DMS79 treated with DMSO at 0.1 percent for 48 hours (cell line): ENCODE data around the gene CNOT4.
A peak's percentile ranks its signal among the peaks of the same experiment; 100 is the strongest.

Source experiments
- DNase-seq: peaks from one replicate; lab custom pipeline; 2025; lab: John Stamatoyannopoulos, UW

The CNOT4 gene

DNA sequence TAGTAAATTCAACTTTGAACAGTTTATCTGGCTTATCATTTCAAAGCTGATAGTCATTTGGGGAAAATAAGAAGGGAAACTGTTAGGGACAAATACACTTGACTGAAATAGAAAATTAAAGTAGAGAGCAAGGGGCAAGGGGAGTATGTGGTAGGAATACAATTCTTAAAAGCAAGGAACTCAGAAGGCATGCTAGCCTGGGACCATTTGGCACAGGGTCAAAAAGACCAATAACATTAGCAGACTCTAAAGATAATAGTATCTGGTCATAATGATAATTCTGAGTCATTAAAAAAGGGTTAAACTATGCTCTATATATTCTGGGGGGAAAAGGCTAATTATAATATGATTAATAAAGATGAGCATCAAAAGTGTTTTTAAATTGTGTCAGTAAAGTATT is 112.2 kb downstream of the CNOT4 start:
- DNase-seq, result no peak

DNA sequence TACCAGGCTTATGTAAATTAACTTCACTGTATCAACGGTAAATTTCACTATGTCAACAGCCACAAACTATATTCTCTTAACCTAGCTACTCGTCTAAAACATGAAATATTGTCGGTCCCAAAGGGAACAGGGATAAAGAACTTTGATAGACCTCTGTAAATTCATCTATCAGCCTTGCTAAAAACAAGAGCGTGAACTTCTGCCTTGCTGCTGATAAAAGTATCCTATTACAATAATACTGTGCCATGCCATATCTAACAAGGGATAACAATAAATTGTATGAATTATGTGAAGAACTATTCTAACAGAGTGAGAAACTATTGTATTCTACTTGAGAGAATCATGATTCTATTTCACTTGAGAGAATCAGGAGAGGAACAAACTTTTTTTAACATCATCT is 117.2 kb downstream of the CNOT4 start:
- DNase-seq, result no peak

DNA sequence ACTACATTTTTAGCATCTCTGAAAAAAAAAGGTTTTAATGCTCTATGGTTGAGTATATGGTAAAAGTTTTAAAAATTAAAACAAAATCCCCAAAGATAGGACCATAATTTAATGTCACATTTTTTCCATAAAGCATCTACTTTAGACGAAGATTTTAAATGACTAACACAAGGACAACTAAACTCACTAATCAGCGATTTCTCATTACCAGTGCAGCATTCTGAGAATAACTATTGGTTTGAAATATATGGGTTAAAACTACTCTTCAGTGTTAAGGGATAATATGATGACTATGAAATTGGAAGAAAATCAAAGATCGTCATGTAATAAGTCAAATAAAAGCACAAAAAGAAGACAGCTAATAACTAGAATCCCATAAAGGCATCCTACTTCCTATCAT is 118.4 kb downstream of the CNOT4 start:
- no peak for DNase-seq

DNA sequence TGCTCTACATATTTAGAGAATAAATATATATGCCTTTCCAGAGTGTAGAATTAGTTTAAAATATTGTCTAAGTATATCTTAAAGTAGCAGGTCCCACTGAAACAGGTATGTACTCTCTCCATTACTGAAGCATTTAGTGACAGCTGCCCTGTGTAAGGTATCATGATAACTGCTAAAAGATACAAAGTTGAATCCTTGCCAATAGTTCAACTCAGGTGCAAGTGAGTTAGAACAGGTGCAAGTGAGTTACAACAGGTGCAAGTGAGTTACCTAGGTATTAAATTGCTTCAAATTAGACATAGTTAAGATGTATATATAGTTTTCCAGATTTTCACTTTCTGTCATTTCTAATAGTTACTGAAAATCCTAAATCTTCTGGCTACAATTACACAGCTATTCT is 119.1 kb downstream of the CNOT4 start:
- peak; percentile 58 for DNase-seq

DNA sequence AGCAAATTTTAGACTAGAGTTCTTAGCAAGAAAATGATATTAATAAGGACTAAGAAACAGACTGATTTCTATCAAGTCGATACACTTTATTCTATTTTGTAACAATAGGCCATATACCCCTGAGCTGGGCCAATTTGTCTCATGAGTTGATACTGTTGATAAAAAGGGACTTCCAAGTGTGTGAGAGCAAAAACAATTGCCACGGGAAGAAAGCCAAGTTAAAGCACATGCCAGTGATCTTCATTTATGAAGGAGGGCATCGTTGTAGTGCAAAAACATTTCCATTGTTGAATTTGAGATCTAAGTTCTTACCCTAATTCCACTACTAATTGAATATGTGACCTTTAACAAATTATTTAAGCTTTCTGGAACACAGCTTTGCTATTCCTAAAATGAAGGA is 119.9 kb downstream of the CNOT4 start:
- peak; percentile 31 for DNase-seq

DNA sequence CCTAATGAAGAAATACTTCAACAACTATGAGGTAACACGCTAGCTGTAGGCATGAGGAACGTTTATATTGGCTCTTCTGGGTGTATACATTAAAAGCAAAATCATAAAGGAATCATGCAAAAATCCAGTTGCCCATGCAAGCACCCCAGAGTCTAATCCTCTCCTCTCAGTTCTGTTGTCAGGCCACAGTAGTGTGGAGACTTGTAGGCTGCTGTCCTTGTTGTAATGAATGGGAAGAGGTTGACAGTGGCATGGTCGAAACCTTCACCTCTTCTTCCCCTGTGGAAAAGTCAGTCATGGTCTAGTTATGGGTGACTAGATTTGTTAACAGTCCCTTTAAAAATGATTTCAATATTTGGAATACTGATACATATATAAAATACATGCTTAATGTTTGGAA is 121.3 kb downstream of the CNOT4 start:
- no peak for DNase-seq

DNA sequence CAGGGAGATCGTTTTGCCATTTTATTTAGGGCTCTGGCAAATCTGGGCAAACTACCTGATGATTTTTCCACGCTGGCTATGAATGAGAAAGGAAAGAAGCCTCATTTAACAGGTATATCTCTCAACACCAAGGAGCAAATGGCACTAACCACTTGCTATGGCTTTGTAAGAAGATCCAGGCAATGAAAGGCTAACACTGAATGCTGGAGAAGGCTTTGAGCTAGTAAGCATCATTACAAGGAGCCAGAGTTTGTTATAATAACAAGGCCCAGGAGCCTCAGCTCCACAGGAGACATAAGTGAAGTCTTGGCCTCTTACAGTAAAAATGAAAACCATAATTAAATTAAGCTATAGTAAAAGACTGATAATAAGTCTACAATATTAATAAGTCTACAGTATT is 123.1 kb downstream of the CNOT4 start:
- DNase-seq, result no peak

DNA sequence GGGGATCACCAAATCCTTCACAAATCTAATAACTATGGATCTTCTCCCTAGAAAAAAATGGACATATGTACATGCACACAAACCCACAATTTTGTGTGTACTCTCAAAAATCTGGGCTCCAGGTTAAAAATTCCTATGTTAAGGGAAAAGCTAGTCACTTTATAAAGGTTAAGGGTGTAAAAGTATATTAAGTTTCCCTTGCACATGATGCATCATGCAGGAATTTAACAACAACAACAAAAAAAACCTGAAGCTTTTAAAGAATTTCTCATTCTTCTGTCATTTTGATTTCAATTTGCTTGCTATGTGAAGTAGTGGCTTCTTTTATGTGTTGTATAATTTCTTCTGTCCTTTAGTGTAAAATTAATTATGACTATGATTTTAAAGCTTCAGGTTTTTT is 123.7 kb downstream of the CNOT4 start:
- DNase-seq, result no peak

DNA sequence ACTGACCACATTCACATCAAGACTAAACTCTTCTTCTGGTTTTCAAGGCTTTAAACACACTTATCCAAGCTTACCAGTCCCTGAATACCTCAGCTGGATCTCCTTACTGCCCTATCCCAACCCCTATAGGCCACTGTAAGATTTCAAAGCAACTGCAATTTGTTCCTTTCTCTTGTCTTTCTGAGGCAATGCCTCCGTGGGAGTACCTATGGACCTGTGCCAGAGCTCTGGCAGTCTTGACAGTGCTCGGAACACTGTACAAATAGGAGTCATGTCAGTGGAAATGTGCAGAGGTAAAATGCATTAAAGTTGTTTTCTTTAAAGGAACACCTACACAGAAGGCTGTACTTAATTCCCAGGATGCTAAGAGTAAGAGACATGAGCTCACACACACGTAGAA is 124.7 kb downstream of the CNOT4 start:
- no peak for DNase-seq

DNA sequence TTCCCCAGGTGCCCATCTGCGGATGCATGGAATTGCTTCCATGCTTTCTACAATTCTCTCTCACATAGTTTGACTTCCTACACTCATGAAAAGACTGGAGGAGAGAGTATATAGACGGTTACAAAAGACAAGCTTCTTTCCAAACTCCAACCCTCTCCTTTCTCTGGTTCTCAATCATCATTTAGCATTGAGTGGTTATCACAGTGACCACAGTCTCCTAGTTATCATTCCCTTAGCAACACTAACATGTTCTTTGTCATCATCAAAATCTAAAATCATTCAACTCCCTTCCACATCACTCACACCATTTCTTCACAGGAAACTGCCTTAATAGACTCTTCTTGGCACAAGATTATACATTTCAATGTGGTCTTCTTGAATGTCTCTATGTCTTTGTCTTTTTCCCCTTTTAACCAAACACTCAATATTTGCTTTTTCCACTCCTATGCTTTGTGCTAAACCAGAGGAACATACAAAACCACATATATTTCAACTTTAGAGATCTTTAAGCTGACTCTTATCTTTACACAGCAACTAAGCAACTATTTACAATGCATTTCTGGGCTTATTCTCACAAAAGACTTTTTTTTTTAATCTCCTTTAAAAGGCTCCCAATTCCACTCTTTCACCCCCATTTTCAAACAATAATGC is 126.3 kb downstream of the CNOT4 start:
- DNase-seq, result no peak

DNA sequence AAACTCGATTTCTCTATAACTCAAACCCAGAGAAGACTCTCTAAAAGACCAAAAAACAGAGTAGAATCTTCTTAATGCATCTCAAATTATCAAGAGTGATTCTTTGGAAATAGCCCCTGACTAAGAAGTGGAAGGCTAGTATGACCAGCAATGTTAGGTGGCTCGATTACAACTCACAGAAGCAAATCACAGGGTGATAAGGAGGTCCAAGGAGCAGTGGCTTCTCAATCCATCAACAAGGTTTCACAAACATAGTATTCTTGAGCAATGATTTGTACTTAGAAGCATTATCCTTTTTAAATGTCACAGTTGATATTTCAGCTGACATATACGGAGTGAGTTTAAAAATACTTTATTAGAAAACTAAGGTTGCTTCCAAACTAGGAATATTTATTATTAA is 127.7 kb downstream of the CNOT4 start:
- no peak for DNase-seq

DNA sequence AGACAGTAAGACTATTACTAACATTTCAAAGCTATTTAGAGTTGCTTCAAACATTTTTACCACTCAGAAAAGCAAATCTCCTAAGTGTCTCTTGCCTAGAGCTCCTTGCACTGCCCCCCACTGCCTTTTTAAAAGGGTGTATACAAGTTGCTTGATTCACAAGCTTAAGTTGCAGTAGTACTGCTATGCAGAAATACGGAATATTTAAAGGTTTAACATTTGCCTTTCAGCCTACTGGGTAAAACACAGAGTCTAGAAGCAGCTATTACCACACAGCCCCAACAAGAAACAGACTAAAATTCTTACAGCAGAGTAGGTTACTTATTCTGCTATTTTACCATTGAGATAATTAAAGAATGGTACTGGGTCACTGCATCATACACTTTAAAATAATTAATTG is 128.5 kb downstream of the CNOT4 start:
- DNase-seq, result no peak

DNA sequence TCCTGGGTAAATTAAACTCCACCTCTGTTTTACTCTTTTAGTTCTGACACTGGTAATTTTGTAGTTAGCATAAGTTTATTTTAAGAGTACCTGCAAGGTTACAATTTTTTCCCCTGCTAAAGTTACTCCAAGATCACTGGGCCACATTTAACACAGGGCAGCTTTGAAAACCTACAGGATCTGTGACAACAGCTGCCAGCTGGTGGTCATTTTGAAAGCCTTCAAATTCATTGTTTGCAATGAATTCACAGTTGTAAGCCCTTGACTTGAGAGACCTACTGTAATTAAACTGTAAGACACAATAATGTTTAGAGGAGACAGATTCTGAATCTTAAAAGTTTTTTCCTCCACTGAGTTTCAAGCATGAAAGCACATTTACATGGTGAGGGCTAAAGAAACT is 129.6 kb downstream of the CNOT4 start:
- no peak for DNase-seq

DNA sequence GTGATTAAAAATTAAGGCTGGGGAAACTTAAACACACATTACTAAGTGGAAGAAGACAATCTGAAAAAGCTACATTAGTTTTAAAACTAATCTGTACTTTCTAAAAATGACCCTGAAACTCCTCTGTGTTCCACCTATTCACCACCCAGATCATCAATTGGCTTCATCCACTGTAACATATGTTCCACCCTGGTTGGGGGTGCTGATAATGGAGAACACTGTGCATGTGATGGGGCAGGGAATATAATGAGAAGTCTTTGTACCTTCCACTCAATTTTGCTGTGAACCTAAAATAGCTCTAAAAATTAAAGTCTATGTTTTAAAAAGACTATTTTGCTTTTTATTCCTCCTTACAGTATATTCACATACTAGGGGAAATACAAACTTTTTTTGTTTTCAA is 132.7 kb downstream of the CNOT4 start:
- no peak for DNase-seq

DNA sequence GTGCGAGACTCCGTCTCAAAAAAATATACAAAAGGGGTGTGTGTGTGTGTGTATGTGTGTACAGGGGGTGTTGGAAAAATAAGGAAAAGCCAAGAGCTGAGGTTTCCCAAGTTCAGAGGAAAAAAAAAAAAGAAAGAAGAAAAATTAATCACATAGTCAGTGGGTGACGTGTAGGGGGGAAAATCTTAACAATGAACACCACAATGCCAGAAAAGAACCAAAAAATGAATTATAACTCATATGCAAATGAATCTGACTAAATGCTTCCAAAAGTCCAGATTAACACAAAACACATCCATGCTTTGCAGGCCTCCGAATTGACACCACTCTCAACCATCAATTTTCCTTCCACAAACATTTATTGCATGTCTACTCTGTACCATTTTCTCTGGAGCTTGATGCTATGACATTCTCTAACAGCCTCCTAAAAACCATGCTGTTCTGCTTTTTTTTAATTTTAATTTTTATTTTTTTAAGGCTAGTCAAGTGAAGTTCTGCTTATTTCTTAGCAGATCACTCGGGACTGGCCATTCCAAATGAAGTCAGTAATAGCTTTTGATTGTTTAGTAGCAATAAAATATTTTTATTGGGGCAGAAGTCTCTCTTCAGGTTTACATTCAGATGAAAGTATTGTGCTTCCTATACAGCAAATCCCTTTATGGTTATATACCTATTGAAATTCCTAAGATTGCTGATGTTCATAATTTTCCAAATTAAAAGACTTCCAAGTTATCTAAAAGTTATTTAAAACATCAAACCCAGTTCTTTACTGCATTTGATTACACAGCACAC is 133.8 kb downstream of the CNOT4 start:
- no peak for DNase-seq

DNA sequence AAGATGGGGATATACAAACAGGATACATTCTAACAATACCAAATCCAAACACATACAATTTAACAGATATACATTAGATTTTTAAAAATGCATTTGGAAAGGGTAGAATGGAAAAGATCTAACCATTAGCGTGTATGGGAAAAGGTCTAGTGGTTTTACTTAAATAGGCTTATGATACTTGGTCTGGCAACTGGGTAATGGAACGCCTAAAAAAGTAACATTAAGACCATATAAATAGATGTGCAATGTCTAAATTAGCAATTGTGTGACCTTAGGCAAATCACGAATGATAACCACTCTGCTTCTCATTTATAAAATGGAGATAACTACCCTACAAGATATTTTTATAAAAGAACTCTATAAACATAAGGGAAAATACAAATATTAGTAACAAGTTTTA is 135.2 kb downstream of the CNOT4 start:
- DNase-seq, result no peak

DNA sequence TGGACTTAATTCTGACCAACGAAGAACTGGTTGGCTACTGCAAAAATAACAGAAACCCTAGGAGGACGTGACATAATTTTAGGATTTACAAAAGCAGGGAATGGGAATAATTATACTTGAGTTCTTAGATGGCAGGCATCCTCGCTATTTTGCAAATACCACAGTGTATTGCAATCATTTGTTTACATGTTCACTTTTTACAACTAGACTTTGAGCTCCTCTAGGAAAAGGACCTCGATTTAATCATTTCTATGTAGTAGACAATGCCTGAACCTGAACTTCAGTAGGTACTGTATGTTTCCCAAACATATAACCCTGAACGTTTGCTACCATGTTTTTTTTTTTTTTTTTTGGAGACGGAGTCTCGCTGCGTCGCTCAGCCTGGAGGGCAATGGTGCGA is 137.7 kb downstream of the CNOT4 start:
- no peak for DNase-seq

DNA sequence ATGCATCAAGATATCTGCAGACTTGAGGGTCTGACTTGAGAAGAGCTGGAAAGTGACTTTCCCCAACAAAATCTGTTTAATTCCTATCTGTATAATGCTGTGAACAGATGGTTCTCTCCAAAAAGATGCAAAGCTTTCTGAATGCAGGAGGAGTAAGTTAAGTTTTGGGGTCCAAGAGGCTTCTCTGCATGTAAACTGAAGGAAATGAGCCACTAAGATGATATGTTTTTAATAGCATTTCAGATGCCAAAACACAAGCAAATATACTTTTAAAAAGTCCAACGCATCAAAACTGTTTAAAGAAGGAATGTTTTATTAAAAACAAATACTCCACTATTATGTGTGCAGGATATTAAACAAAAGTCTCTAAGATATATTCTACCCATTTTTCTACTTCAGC is 139.2 kb downstream of the CNOT4 start:
- no peak for DNase-seq

DNA sequence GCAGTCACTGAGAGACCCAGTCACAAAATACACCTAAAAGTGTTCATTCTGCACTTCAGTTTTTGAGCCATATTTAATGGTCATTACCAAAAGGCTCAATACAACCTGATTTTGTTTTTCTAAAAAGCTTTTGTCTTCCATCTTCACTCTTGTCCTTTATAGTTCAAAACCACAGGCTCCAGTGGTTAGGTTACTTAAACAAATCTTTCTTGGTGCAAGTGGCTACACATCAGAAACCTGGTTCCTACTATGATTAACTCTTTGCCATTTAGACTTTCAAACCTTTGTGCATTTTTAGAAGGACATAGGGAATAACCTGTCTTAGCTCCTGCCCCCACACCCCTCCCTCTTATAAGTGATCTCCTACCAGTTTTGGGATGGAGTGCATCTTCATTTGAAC is 140.5 kb downstream of the CNOT4 start:
- DNase-seq, result no peak

DNA sequence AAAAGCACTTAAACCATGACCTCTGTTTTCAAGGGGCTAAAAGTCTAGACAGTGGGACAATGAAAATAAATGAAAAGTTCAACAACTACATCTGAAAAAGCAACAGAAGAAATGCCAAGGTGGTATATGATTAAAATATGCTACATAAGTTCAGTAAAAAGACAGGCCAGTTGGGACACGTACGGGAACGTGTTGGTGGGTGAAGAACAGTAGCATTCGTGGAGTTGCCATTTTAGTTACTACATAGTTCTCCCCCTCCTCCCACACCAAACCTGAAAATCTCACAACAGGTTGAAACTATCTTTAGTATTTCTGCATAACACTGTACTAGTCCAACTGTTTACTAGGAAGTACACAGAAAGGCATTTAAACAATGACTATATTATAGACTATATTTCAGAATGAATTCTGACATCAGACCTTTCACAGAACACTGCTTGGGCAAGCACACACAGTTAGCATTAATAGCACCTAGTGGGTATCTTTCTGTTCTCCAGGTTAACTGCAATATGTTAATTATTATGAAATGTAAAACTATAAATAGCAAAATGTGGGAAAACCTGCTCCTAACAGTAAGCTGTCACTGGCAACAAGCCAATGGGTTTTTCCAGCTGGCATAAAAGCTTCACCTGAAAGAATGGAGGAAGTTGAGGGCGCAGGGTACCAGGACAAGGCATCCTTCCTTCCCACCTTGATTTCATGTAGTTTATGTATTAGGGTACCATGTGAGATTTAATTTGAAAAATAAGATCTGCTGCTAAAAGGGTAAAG is 141.3 kb downstream of the CNOT4 start:
- DNase-seq, result no peak

DNA sequence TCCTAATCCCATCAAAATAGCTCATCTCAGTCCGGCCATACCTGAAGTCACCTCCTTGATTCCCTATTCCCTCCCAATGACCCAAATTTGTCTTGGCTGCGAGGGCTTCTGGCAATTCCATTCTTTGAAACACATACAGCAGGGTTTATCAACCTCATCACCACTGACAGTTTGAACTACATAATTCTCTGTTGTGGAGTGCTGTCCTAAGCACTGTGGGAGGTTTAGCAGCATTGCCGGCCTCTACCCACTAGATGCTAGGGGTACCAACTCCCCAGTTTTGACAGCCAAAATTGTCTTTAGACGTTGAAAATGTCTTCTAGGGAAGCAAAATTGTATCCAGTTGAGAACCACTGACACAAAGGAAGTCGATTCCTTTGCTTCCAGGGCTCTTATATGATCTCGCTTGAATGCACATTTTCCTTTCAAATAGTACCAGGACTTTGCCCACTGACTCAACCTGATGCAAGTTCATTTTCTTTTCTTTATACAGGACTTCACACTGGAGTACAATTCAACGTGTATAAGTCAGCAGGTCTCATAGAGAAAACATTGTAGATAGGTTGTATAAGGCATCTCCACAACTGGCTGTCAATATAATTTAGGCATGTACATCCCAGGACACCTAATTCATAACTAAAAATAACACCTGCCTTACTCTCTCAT is 142.9 kb downstream of the CNOT4 start:
- DNase-seq, result no peak

DNA sequence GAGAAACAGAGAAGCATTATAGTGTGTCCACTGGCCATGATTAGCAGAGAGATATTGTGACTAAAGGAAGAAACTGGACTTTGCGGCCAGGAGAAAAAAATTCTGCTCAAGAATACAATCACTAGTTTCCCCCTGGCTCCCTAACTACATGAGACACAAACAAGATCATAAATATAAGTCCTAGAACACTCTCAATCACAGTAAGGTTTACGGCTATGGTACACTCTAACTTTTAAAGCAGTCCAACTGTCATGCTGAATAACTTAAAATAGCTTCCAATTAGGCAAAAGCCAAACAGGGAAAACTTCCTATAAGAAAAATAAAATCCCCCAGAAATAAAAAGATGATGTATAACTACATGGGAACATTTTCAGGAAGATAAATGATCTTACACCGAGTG is 144.2 kb downstream of the CNOT4 start:
- no peak for DNase-seq

DNA sequence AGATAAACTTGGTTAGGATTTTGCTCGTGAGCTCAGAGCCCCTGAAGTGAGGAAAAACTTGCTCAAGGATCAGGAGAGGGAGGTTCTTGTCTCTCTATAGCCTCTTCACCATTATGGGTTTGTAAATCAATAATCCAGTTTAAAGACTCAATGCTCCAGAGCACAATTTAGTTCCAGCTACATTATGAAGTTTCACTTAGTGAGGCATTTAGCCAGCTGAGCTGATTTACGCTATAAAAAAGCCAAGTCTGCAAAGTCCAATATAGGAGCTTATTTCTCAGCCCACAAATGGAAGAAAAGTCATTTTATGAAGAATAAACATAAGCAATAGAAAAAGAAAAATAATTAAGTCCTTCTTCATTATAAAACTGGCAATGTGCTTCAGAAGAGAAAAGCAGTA is 145.7 kb downstream of the CNOT4 start:
- DNase-seq, result no peak
